Ovary (tissue), 3 donors: ENCODE results near the gene CRISP3.

Source experiments
- POLR2A ChIP-seq: fragments of 450-650 bp; IDR thresholded peaks from one replicate; pipeline ENCODE4 v1.6.1; 2017; ENCODE audit warnings: antibody characterized with exemption, mild to moderate bottlenecking, moderate library complexity
- TF ChIP-seq, protein P1 (sequence below), 3 donors: fragments of 450-650 bp in 2 of 3; fragments of 200-600 bp in 1 of 3; IDR thresholded peaks; one replicate each; pipeline versions ENCODE4 v1.5.1 to v1.8.0; 2016 to 2022; ENCODE audit warnings: antibody characterized with exemption in 3 of 3, mild to moderate bottlenecking in 1 of 3
- donor health status: DM: no; HTN: no; CAD: no.

DNA sequence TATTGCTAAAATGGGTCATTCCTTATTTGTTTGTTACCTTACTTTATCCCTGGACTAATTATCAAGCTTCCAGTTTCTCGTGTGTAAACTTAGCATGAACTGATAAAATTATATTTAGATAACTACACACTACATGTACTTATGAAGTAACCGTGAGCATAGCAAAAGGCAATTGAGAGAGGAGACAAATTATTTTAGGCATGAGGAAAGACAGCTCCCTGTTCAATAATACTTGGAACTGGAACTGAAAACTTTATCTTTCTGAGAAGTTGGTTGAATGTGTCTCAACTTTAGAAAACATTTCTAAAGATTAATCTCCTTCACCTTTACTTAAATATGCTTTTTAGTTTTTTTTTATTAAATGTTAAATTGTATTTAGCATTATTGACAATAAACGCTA lies 11.4 kb downstream of the CRISP3 start:
- TF ChIP-seq, protein P1, sequence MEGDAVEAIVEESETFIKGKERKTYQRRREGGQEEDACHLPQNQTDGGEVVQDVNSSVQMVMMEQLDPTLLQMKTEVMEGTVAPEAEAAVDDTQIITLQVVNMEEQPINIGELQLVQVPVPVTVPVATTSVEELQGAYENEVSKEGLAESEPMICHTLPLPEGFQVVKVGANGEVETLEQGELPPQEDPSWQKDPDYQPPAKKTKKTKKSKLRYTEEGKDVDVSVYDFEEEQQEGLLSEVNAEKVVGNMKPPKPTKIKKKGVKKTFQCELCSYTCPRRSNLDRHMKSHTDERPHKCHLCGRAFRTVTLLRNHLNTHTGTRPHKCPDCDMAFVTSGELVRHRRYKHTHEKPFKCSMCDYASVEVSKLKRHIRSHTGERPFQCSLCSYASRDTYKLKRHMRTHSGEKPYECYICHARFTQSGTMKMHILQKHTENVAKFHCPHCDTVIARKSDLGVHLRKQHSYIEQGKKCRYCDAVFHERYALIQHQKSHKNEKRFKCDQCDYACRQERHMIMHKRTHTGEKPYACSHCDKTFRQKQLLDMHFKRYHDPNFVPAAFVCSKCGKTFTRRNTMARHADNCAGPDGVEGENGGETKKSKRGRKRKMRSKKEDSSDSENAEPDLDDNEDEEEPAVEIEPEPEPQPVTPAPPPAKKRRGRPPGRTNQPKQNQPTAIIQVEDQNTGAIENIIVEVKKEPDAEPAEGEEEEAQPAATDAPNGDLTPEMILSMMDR (IDR thresholded peaks at IDR 0.05), result no peak
- TF ChIP-seq POLR2A, result no peak
